Stimulated activated CD8-positive, alpha-beta memory T cell treated with anti-CD3 and anti-CD28 coated beads, Interleukin-4, amount 100 ng/mL, for 48 hours (primary cell): Measurements from ENCODE around the gene TCERG1L.
"Not testable (repeated sequence)": the region's sequence is repeated elsewhere in the genome, so short reads cannot be mapped to it uniquely, and the experiment has no call there.

Experiments
- DNase-seq: peaks from one replicate; pipeline ENCODE4 v3.0.0-alpha.2; 2020

Gene TCERG1L

DNA sequence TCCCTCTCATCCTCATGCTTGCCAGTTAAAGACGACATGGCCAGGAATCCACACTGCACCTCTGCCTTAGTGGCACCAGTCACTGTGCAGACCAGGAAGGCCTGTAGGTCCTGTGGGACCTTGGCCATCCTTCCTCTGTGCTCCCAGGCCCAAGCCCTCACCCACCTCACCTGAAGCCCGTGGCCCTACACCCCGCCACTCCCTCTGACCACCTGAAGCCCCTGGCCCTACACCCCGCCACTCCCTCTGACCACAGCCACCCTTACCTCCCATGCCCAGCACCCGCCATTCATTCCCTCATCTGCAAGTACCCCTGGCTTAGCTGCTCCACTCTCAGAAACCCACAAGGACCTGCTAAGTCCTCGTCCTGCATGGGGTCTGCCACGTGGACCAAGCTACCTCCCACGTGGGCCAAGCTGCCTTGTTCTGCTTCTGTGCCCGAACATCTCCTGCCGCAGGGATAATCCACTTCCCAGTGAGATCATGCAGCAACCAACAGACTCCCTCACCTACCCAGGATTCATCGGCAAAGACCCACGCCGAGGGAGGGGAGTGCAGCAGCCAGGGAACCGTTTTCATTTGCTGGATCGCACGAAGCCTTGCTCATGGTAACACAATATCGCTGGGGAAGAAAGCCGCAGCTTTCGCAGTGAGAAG lies 151.2 kb downstream of the TCERG1L start:
- DNase-seq, result no peak

DNA sequence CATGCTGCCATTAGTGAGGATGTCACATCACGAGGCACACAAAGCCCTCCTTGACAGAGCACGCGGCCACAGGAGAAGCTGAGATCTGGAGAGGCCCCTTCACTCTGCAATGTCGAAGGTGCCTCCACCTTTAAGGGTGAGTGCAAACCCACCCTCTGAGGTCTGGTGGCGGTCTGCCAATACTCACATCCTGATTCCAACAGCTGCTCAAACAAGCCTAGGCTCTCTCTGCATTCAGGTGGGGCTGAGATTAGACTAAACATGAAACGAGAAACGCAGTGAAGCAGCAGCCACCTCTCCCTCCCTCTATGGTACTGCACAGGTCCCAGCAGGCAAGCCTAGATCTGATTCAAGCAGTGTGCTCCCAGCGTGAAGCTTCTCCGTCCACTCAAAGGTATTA lies 151.8 kb downstream of the TCERG1L start:
- no peak for DNase-seq

DNA sequence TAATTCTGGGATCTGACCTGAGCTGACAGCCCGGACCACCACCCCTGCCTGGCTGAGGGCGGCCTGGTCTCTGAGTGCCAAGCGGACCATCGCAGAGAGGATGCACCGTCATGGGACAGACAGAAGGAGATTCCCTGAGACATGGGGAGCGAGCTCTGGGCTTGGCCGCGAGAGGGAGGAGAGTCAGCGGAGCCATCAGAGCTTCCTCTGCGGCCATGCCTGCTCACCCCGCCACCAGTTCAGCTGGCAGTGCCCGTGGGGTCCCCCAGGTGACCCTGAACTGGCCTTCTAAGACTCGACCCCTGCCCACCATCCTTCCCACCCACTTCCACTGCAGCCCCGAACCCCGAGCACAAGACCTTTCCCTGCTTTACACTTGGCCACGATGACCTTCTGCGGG lies 152.8 kb downstream of the TCERG1L start:
- DNase-seq, result no peak

DNA sequence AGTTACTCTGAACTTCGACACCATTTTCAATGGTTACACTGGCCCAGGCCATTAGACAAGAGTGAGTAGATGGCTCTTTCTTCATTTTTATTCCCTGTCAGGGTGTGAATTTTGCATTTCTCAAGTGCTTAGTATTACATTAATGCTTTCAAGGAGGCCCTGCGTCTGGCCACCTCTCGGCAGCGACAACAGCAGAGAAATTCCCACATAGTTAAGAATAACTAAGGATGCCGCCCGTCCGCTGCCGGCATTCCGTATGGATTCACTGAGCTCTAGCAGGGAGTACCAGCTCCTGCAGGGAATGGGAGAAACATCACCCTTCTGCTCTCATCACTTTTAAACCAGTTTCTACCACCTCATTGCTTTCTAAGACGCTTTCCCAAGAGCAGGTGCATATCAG lies 153.6 kb downstream of the TCERG1L start:
- no peak for DNase-seq

DNA sequence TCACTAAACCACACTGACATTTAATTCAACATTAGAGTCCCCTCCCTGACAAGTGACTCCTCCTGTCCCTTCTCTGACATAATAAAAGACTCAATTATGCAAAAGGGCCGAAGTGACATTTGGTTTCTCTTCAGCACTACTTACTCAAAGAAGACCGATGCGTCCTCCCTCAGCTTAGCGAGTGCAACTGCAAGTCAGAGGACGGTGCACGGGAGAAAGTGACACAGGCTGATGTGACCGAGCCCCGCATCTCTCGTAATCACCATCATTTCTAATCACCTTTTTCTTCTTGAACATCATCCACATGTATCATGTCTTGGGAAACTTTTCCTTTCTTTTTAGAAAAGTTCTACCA lies 155.7 kb downstream of the TCERG1L start:
- DNase-seq, result no peak

DNA sequence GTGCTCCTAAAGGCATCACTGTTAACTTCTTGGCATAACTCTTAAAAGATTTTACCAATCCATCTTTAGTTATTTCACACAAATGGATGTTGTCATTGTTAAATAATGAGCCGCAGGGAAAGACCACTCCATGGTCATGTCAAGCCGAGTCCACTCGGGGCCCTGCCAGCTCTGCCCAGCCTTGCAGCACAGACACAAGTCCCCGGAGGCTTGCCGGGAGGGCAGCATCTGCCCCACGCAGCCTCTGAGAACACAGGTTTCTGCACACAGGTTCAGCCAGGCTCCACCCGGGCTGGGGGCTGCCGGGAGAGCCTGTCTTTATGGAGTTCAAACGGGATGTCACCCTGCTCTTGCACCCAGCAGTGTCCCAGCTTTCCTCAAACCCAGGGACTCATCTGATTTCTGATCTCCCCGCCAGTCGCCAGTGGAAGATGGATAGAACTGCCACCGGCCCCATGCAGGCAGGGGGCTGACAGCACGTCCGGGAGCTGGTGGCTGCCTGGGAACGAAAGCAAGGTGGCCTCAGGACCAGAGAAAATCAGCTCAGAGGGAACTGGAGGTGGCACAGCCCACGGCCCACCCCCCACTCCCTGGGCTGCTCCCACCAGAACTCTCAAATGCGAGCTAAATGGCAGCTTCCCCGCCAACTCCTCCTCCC lies 156.2 kb downstream of the TCERG1L start:
- DNase-seq, result no peak

DNA sequence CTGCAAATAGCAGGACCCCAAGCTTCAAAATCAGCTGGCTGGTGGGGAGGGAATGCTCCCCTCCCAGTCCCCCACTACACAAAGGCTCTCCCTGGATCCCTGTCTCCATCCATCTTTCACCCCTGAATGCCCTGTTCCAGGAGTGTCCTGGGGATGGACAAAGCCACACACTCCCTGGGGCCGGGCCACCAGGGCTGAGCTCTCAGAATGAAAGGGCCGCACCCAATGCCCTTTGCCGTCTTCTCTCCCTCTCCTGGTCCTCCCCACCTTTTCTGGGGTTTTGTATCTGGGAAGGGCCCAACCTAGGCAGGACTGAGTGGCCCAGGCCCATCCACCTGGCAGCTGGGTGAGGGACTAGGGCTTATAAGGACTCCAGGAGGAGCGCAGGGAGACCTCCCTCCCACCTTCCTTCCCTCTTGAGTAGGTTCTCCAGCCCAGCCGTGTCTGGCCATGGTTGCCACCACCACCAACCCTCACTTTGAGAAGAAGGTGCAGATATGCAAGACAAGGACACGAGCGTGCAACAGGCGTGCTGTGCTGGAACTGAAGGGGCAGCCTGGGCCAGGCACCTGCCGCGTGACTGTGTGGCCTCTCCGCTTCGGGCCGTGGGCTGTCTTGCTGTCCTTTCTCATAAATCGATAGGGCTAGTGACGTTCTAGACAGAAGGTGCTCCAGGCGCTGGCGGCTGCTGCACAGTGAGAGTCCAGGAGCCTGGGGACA lies 157.1 kb downstream of the TCERG1L start:
- DNase-seq, result no peak

DNA sequence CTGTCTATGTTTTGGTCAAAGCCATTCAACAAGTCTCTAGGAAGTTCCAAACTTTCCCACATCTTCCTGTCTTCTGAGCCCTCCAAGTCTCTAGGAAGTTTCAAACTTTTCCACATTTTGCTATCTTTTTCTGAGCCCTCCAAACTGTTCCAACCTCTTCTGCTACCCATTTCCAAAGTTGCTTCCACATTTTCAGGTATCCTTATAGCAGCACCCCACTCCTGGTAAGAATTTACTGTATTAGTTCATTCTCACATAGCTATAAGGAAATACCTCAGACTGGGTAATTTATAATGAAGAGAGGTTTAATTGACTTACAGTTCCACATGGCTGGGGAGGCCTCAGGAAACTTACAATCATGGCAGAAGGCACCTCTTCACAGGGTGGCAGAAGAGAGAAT lies 159.1 kb downstream of the TCERG1L start:
- DNase-seq, result not testable (repeated sequence)

DNA sequence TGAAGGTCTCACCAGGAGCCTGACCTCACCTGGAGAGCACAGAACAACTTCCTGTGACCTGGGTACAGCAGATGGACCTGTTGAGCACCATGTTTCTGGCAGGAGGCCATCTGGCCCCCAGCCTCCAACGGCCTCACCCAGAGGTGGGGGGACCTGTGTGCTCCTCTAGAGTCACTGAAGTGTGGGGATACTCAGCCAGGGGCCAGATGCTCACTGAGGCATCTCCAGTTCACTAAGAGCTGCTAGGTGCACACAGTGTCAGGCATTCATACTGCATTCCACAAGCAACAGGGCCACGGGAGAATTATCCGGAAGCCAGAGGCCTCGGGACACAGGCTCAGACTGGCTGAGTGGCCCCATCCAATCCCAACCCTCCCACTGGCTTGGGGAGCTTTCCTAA lies 161.4 kb downstream of the TCERG1L start:
- no peak for DNase-seq

DNA sequence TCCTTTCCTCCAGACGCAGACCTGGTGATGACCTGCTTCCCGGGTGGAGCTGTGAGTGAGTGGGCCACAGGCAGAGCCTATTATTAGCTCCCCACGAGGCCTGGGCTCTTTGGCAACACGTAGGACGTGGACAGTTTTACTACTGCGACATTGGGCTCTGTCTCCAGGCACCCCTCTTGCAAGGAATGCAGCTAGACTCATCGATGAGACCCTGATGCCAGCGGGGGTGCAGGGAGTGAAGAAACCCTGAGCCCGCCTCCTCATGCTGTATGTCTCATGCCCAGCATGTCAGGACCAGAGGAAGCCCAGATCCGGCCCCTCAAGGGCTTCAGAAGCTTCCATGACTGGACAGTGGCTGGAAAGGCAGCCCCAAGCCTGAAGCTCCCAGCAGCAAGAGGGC lies 161.9 kb downstream of the TCERG1L start:
- no peak for DNase-seq

DNA sequence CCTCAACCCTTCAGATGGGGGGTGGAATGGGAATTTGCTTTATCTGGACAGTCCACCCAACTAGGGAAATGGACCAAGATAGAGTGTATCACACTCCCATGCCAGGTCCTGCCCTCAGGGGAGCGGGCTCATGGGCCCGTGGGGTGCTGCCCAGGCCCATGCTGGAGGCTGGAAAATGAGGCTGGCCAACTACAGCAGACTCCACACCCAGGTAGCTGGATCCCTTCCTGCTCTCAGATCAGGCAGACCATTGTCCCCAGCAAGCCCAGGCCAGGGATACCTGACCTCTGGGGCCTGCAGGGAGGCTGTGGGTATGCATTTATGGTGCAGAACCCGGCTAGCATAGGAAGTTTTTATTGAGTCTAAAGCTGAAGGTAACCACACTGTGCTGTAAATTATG lies 162.4 kb downstream of the TCERG1L start:
- DNase-seq, result no peak

DNA sequence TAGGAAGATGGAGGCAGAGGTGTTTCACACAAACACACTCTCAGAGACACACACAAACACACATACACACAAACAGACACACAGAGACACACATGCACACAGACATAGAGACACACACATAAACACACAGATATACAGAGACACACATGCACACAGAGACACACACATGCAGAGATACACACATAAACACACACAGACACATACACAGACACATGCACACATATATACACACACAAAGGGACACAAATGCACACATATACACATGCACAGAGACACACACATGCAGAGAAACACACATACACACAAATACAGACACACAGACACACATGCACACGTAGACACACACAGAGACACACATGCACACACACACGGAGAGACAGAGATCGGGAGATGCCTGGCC lies 163.3 kb downstream of the TCERG1L start:
- DNase-seq, result no peak

DNA sequence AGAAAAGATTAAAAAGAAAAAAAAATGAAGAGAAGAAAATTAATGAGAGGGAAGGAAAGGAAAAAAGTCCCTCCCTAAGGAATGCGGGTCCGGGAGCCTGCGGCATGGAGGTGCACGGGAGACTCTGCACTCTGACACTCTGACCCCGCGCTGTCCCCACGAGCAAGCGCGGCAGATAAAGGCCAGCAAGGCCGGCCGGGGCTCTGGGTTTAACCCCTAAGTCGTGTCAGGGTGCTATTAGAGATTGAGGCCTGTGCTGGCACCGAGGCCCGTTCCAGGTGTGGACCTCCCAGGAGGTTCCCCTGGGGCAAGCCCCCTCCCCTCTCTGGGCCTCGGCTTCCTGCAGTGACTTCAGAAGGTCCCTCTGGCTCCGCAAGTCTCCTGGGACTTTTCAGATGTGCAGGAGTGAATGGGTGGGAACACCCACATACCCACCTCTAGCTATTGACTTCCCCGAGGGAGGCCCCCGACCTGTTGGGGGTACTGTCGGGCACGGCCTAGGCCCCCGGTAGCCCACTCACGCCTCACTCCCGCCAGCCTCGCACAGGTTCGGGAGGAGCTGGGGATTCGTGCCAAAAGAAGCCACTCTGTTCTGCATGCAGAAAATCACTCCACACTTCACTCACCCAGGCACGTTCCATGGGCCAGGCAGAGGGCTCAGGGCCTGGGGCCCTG lies 164.1 kb downstream of the TCERG1L start:
- DNase-seq, result no peak

DNA sequence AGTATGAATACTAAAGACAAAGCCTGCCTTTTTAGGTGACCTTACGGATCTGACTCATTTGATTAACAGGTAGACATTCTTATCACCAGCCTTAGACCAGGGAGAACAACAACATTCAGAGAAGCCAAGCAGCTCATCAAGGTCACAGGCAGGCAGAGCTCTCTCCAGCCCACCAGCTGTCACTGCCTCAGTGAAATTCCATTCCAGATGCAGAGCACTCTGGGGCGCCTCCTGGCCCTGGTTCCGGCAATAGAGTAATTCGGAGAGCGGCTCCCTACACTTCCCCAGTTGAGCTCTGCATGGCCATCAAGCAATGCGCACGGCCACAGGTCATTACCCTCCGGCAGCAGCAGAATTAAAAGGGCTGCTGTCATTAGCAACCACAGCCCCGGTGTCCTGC lies 164.7 kb downstream of the TCERG1L start:
- DNase-seq, result no peak

DNA sequence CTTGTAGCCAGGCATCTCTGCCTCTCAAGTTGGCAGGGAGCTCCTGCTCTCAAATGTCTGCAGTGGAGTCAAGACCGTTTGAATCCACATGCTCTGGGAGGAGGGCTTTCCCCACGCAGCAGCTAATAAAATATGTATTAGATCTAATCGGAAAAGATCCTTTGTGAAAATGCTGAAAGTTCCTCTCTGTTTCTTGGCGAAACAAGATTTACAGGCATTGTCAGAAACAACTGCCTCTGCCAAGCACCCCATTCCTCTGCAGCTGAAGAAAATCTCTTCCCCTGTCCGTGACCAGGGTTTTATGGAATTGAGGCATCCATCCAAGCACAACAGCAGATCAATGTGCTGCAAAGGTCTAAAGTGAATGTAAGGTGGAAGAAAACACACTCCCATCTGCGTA lies 165.8 kb downstream of the TCERG1L start:
- no peak for DNase-seq

DNA sequence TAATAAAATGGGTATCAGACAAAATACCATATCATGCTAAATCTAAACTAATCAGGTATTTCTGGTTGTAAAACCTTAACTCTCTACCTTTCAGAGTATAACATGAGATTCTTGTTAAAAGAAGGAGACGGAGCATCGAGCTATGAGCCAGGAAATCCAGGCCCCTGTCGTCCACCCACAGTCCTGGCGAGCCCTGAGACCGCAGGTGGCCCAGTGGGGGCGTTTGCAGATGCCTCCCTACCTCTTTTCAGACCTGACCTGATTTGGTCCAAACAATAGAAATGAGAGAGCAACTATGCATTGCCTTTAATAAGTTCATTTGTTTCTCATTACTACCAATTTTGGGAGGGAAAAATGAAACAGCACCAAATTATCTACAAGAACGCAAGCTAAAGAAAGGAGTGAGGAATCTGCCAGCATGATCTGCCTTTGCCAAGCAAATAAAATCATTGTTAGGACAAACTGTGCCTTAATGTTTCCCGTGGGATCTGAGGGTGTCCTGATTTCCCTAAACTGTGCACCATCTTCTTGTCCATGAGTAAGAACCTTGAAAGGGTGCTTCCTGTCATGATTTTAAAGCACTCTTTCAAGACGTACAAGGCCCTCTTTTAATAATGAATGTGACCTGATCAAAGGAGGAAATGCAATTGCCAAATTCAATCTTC lies 166.7 kb downstream of the TCERG1L start:
- no peak for DNase-seq

DNA sequence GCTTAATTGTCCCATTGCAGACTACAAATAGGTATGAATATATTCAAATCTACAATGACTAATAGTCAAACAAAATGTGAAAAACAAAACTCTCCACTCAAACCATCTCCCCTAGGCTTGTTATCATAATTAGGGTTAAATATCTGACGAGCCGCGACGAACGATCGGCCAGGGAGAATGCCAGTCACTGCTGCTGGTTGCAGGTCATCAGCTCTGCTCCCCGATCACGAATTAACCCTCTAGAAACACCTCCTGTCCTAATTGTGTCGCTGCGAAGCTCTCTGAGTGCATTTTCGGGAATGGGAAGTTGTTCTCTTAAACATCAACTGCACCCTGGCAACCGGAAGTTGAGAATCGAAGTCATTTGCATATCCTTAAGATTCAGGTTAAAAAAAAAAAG lies 167.3 kb downstream of the TCERG1L start:
- no peak for DNase-seq

DNA sequence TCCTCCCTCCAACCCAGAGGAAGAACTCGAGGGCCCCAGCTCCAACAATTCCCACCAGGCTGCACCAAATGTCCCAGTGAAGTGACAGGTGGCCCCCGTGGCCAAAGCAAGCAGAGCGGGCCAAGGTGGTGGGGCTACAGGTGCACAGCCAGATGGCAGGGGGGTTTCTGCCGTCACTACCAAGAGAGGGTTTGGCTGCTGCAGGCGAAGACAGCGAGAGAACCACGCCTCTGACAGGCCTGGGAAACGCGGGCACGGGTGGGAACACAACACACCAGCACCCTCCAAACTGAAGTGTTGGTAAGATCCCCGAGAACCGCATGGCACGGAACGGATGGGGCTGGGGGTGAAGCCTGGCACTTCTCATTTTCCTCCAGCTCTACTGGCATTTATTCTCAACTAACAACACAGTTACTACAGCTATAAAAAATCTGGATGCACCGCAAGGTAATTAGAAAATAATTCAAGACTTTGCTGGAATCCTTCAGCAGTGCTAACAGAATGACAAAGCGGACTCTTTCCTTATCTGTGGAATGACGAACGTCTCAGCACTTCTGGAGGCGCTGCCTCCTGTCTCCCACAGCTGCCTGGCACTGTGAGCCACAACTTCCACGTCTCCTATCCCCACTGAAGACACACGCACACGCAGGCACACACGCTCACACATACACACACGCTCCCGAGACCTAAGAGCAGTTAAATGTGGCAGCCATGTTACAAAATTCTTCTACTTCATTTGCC lies 167.9 kb downstream of the TCERG1L start:
- no peak for DNase-seq

DNA sequence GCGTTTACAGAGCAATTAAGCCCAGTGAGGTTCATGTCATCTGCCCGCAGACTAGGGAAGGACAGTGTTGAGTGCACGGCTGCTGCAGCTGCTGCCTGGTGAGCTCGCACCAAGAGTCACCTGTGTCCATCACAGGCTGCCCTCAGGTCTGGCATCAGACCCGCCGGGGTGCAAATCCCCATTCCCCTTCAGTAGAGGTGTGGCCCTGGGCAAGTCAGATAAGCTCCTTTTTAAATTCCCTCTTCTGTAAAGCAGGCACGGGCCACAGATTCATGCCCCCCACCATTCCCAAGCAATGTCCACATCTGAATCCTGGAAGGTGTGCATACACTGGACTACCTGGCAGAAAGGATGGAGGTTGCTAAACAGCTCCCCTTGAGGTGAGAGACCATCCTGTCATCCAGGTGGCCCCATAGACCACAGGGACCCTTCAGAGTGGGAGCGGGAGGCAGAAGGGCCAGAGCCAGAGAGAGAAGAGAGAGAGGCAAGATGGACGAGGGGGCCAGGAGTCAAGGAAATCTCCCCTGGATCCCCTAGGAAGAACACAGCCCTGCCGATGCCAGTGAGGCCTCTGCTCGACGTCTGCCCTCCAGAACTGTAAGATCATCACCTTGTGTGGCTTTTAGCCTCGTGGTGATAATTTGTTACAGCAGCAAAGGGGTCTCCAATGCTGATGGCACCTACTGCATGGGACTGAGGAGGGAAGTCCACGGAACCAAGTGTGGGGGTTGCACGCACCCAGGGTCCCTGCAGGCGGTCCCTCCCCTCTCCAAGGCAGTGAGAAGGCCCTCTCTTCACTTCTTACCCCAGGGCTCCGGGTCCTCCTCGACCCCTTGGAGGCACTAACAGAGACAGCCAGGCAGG lies 168.8 kb downstream of the TCERG1L start:
- no peak for DNase-seq

DNA sequence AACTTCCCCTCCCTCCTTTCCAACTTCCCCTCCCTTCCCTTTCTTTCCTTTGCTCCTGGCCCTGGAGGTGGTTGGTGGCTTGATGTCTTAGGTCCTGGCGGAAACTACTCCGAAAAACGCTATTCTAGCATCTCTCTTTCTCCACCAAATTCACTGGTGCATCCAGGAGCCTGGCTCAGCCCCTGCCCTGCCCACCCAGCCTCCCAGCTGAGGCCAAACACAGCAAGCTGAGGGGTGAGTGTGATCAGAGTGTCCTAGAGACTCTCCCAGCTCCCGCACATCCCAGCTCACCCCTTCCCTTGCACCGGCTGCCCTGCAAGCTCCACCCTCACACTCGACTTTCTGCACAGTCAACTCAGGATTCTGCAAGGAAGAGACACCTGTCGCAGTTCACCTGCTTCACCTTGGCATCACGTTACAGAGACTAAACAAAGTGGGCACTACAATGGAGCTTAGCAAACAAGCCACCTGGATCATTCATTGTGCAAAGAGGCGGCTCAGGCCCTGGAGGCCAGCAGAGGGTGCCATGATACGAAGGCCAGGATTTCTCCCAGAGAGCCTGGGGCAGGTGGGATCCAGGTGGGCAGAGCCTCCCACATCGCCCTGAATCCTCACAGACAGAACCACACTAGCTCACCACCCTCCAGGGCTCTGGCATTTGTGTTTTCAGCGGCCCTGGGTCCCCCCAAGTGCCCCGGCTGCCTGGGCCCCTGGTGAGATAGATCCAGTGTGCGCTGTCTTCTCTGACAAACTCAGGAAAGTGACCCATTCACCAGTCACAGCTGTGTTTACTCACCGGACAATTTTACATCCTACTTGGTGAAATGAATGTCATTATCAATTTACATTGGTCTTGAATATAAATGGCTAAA lies 169.6 kb downstream of the TCERG1L start:
- no peak for DNase-seq

DNA sequence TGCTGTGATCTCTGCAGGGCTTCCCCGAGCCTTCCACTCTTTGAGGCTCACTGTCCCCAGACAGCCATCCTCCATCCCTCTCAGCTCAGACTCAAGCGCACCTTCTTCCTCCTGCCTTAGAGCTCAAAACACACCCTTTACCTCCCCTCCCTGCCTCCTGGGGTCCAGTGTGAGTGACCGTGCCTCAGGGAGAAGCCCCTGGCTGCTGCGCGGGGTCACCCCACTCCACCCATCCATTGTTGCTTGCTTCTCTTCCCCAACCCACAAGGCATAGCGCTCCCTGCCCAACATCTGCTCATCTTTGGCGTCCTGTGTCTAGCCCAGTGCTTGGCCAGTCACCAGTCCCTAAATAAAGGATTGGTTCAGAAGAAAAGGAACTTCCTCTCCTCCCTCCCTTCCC lies 170.3 kb downstream of the TCERG1L start:
- no peak for DNase-seq
